GM18858 (cell line): ENCODE data around the gene ANO9.
"Not testable (repeated sequence)": the region's sequence is repeated elsewhere in the genome, so short reads cannot be mapped to it uniquely, and the experiment has no call there.

Experiments
- ATAC-seq: cut with Tn5 transposase; IDR thresholded peaks from one replicate; pipeline ENCODE4 v1.9.1; 2021; ENCODE audit not compliant: unreplicated experiment

ANO9 gene

GRCh38 chr11:404551-405264 lies 37.1 kb downstream of the ANO9 start:
- no peak for ATAC-seq

DNA sequence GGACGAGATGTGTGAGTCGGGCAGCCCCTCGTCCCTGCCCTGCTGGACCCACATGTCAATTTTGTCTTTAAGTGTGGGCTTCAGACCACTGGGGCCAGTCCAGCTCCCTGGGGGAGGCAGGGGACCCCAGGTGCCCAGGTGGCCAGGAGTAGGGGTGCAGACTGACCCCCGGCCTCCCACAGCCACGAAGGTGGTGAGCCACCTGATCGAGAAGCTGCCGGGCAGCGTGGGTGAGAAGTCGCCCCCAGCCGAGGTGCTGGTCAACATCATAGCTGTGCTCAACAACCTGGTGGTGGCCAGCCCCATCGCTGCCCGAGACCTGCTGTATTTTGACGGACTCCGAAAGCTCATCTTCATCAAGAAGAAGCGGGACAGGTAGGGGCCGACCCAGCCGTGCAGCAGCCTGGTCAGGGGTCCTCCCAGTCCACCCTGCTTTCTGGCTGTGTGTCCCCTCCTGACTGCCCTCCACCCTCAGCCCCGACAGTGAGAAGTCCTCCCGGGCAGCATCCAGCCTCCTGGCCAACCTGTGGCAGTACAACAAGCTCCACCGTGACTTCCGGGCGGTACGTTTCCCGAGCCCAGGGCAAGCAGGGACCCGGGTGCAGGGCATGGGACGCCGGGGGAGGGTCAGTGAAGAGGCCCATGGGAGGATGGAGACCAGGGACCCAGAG lies 37.9 kb downstream of the ANO9 start:
- ATAC-seq, result no peak

GRCh38 chr11:403021-403760 lies 38.6 kb downstream of the ANO9 start:
- ATAC-seq, result no peak

- not testable (repeated sequence) for ATAC-seq
Measured at GRCh38 chr11:401196-401595, 40.6 kb downstream of the ANO9 start.

GRCh38 chr11:400241-400689 lies 41.5 kb downstream of the ANO9 start:
- ATAC-seq, result no peak

DNA sequence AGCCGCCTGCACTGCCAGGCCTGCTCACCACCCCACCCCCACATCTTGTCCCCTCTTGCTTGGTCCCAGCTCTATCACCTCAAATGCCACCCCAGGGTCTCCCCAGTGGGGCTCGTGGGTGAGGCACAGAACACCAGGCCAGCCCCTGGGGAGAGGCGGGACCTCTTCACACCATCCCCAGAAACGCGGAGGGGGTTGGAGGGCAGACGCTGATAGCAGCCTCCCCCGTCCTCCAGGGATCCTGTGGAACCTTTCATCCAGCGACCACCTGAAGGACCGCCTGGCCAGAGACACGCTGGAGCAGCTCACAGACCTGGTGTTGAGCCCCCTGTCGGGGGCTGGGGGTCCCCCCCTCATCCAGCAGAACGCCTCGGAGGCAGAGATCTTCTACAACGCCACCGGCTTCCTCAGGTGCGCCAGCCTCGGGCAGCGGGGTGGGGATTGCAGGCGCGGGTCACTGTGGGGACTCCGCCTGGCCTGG lies 42.0 kb downstream of the ANO9 start:
- no peak for ATAC-seq

GRCh38 chr11:398826-399225 lies 43.0 kb downstream of the ANO9 start:
- no peak for ATAC-seq

GRCh38 chr11:396948-397548 lies 44.8 kb downstream of the ANO9 start:
- no peak for ATAC-seq

DNA sequence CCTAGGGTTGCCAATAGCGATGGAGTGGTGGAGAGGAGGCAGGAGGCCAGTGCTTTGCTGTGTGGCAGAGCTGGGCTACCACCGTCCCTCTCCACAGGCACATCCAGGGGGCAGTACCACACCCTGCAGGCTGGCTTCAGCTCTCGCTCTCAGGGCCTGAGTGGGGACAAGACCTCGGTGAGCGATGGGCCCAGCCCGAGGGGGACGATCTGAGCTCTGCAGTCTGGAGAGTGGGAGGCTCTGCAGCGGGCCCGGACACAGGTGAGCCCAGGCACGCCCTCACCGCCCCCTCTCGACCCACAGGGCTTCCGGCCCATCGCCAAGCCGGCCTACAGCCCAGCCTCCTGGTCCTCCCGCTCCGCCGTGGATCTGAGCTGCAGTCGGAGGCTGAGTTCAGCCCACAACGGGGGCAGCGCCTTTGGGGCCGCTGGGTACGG lies 45.3 kb downstream of the ANO9 start:
- ATAC-seq, result no peak

DNA sequence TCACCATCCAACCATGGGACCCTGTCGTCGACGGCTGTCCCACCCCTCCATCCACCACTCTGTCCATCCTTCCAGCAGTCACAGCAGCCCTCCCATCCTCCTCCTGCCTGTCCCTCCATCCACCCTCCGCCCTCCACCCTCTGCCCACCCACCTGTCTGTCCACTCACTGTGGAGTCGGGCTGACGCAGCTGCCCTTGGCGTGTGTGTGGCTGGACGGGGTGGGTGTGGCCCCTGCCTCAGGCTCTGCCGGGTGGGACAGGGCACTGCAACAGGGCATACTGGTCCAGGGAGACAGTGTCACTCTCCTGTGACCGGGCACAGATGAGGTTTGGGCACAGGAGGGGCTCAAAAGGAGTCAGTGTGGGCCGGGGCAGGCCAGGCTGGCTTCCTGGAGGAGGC lies 45.9 kb downstream of the ANO9 start:
- no peak for ATAC-seq

GRCh38 chr11:394858-395655 lies 46.8 kb downstream of the ANO9 start:
- no peak for ATAC-seq

DNA sequence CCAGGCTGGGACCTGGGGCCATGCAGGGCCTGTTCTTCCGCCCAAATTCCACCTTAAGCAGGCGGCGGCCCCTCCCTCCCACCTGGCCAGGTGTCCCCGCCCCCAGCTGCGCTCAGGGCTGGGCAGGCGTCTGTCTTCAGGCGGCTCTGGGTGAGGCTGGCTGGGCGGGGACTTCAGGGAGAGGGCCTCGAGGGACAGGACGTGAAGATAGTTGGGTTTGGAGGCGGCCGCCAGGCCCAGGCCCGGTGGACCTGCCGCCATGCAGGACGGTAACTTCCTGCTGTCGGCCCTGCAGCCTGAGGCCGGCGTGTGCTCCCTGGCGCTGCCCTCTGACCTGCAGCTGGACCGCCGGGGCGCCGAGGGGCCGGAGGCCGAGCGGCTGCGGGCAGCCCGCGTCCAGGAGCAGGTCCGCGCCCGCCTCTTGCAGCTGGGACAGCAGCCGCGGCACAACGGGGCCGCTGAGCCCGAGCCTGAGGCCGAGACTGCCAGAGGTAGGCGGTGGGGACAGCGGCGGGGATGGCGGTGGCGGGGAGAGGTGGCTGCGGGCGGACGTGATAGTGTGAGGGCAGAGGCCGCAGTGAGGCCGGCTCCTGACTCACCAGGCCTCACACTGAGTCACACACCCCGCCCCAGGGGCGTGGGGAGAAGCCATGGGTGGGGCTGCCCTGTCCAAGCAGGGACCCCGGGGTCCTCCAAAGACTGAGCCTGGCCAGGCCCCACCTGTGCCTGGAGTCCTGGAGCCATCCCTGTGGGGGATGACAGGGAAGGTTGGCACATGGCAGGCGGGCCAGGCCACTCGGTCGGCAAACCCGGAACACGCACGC lies 47.6 kb downstream of the ANO9 start, which contains the start of gene PKP3:
Gene PKP3, plus strand, starts transcription at position 176 of the 824 bp plus-strand sequence. Its CDS starts 84 bp downstream, at position 260.
- no peak for ATAC-seq

DNA sequence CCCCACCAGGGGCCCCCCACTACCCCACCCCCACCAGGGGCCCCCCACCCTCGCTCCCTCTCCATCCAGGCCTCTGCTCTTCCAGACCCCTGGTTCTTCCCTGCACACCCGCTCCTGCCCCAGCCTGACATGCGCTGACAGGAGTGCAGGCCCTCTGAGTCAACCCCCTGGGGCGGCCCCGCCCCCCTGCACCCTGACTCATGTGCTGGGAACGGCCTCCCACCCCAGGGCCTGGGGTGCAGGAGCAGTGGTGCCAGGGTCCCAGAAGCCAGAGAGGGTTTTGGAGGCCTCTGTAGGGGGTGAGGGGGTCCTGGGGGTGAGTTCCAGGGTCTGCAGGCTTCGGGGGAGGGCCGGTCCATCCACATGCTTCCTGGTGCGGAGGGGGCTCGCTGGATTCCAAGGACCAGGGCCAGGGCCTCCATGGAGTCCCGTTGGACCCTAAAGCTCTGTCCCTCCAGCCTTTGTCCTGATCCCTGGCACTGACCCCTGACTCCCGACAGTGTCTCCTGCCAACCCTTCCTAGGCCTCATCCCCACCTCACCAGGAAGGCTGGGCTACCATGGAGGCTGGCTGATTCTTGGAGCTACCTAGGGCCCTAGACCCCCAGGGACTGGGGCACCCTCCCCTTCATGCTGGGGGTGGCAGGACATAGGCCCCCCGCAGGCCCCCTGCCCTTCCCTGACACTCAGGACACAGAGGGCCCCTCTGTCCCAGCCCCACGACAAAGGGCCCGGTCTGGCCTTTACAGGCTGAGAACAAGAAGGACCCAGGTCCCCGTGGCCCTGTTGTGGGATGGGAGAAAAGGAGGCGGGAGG lies 48.4 kb downstream of the ANO9 start:
- ATAC-seq, result no peak

DNA sequence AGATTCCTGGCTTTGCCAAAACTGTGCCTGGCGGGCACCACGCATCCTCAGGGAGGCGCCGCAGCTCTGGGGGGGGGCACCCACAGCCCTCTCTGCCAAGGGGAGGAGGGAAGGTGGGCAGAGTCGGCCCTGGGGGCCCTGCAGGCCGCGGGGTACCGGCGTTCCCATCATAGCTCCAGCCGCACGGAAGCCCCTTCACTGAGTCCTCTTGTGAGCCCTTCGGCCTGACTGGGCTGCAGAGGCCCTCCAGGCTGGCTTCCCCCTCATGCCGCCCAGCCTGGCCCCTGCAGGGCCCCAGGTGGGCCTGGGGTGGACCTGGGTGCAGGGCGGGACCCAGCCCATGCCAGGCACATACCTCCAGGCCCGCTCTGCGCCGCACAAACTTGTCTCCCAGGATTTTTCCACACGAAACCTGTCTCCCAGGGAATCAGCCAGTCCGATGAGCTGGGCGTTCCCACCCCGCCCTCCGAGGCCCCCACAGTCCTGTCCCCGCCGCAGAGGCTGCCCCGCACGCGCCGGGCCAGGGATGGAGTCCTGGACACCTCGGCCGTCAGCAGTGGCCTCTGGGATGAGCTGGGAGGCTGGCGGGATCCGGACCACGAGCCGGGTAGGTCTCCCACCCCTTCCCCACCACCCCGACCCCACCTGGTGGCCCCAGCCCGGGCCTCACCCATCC lies 49.6 kb downstream of the ANO9 start:
- ATAC-seq, result no peak

DNA sequence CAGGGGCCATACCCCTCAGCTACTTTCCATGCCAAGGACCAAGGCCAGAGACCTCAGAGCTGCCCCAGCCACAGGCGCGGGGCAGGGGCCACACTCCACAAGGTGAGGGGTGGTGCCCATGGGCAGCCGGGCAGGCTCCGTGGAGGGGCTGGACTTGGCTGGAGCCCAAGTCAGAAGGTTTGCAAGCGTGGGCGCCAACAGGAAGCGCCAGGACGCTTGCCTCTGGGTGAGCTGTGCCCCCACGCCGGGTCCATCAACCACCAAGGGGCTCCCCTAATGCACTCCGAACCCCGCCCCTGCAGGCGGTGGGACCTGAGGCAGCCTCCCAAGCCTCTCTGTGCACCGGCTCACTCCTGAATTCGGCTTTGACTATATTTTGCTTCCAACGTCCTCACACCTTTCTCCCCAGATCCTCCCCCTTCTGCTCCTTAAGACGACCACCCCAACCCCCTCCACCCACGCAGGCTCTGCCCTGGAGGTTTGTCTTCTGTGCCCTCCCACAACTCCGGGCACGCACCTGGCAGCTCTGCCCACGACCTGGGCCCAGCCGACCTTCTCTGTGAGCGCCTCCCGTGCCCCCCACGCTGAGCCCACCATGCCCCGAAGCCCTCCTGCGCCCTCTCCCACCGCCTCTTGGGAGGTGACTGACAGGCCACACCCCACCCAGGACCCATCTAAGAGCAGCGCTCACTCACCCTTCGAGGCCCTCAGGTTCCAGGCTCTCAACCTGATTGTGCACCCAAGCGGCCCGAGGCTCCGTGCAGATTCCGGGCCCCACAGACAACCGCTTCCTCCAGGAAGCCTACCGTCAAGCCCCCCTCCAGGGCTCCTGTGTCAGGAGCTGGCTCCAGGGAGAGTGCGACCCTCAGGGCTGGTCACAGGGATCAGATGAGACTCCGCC lies 50.4 kb downstream of the ANO9 start:
- ATAC-seq, result no peak

DNA sequence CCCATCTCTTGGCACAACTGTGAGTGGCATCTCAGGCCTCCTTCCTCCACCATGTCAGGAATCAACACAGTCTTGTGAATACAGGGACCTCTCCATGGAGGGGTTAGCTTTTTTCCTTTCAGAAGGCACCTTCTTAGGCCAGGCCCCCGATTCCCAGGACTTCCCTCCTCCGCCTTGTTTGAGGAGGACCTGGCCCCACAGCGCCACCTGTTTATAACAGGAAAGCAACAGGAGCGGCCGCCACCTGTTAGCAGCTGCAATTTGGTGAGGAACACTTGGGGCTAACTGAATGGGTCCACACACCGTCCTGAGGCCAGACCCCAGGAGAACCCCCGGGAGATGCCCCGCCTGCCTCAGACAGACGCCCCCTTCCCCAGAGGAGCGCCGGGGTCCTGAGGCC lies 51.6 kb downstream of the ANO9 start:
- ATAC-seq, result no peak

GRCh38 chr11:389369-389768 lies 52.4 kb downstream of the ANO9 start:
- not testable (repeated sequence) for ATAC-seq
